Activated CD8-positive, alpha-beta memory T cell treated with anti-CD3 and anti-CD28 coated beads, Interleukin-2, amount 50 U/mL, for 24 hours (primary cell): ENCODE measurements around the gene TRPM4.
"Not testable (repeated sequence)": the region's sequence is repeated elsewhere in the genome, so short reads cannot be mapped to it uniquely, and the experiment has no call there.

Source experiments
- DNase-seq: peaks from one replicate; pipeline ENCODE4 v3.0.0-alpha.2; 2020; ENCODE audit errors: extremely low read depth

TRPM4 gene

DNA sequence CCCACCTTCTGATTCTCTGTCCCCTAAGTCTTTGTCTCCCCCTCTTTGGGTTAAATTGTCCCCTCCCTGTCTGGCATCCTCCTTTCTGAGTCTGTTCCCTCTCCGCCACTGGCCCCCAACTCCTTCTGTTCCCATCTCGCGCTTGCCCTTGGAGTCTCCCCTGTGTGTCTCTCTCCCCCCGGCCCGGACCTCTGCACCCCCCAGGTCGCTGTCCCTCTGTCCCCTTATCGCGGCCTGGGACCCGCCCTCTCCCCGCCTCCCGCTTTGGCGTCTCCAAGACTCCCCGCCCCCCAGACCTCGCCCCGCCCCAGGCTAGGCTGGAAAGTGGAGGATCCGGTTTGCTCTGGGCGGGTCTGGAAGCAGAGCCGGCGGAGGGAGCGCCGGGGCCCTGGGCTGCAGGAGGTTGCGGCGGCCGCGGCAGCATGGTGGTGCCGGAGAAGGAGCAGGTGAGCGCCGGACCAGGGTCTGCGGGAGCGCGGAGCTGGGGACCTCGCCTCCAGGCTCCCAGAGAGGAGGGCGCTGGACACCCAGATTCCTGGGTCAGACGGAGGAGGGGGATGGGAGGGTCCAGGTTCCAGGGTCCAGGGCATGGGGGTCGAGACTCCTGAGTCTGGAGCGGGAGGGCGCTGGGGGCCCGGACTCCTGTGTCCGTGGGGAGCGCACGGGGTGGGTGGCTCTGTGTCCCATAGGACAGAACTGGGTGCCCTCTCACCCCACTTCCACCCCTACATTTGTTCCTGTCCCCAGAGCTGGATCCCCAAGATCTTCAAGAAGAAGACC, at the start of gene TRPM4:
Gene TRPM4 (plus strand): TSS at position 348 of the 780 bp plus-strand sequence. CDS start 75 bp downstream, at position 423.
- no peak for DNase-seq

GRCh38 chr19:49109051-49109450, 48.5 kb upstream of the TRPM4 start:
- no peak for DNase-seq

- no peak for DNase-seq
These were observed 47.9 kb upstream of the TRPM4 start for GRCh38 chr19:49109569-49110233.

DNA sequence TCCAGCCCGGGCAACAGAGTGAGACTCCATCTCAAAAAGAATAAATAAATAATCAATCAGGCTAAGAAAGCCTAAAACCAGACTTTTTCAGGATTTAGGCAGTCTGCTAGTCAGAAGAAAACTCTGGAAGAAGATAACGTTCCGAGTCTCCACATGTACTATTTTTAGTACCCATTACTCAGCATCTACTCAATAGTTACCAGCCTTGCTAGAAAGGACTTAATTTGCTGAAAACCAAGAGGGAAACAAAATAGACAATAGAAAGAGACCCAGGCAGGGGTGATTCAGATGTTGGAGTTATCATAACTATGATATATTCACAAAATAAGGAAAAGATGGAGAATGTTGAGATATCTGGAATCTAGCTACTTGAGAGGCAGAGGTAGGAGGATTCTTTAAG, 47.0 kb upstream of the TRPM4 start:
- no peak for DNase-seq

GRCh38 chr19:49111218-49111998, 46.2 kb upstream of the TRPM4 start:
- DNase-seq: no peak

DNA sequence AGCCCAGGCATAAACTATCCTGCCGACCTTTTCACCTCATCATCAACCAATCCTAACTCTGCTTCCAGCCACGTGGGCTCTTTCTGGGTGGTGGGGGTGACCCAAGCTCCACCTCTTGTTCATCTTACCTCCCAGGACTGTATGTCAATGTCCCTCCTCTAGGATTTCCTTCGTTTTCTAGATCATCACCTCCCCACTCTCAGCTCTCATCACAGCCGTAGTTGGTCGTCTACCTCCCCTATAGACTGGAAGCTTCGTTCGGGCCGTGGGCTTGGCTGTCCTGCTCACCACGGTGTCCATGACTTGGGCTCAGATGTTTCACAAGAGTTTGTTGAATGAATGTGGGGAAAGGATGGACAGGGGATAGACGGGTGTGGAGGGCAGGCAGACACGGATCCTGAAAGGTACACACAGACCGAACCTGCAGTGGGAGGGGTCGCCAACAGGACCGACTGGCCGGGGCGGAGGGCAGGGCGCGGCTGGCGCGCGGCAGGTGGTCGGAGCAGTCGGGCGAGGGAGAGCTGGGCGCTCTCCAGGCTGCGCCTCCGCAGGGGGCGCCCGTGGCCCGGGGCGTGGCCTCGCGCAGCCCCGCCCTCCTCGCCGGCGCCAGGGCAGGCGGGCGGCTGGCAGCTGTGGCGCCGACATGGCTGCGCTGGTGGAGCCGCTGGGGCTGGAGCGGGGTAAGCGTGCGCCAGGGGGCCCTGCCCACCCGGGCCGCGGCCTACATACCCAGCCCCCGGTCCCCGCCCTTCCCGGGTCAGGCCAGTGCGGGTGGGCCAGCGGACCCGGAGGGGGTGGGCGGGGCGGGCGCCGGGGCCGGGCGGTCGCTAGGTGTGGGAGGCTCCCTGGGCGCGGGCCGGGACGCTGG, 43.6 kb upstream of the TRPM4 start, which contains the start of gene LIN7B:
Gene LIN7B (plus strand): TSS at position 609 of the 868 bp plus-strand sequence. CDS start 35 bp downstream, at position 644.
- DNase-seq: no peak

DNA sequence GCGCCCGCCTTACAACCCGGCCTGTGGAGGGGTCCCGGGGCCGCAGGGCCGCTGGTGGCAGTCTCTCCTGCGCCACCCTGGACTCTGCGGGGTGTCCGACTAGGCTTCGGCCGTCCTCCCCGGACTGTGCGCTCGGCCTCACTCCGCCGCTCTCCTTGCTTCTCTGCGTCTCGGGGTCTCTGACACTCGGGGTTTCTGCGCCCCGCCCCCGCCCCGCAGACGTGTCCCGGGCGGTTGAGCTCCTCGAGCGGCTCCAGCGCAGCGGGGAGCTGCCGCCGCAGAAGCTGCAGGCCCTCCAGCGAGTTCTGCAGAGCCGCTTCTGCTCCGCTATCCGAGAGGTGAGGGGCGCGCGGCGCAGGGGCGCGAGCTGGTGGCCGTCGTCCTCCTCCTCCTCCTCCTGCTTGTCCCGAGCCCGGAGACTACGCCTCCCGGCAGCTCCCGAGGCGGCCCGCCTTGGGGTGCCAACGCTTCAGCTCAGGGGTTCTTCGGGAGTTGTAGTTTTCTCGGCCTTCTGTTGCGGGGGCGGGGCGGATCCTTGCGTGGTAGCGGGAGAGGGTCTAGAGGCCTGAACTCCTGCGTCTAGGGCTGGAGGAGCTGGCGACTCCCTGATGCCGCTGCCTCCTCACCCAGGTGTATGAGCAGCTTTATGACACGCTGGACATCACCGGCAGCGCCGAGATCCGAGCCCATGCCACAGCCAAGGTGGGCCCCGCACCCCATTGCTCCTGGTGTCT, 42.8 kb upstream of the TRPM4 start:
- no peak for DNase-seq

DNA sequence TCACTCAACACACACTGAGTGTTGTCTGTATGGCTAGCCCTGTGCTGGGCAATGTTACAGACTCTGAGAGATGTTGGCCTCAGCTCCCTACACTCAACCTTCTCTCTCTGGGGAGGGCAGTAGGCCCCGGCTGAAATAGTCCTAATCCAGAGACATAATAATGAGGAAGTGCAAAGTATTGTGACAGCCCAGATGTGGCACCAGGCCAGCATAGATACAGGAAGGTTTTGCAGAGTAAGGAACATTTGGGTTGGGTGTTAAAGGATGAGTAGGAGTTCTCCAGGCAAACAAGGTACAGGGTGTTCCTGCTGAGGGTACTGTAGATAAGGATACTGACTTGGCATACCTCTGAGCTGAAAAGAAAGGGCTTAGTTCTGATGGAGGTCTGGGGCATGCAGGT, 41.0 kb upstream of the TRPM4 start:
- DNase-seq: no peak

DNA sequence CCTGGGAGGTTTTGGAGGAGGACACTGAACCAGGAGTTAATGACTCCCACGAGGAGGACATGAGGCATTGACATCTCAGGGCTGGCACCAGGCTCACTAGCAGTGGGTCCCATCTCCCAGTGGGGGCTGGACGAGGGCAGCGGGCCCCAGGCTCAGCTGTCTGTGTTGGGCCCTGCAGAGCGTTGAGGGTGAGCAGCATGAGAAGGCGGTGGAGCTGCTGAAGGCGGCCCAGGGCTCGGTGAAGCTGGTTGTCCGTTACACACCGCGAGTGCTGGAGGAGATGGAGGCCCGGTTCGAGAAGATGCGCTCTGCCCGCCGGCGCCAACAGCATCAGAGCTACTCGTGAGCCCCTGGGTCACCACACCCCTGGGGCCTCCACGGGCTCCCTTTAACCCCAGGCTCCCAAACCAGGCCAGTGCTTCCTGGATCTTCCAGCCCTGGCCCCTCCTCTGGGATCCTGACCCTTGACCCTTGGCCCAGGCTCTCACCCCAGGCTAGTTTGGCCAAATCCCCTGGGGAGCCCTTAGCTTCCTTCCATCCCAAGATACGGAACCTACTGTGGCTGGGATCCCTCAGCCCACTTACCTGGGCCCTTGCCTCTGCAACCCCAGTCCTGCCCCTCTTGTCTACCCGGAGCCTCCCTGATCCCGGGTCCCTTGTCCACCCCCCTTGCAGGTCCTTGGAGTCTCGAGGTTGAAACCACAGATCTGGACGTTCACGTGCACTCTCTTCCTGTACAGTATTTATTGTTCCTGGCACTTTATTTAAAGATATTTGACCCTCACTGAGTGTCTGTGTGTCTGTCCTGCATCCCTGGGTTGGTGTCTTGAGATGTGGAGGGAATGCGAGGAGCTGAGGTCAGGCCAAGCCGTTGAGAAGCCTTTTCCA, 39.7 kb upstream of the TRPM4 start:
- no peak for DNase-seq

- peak; percentile 78 for DNase-seq
These were observed 38.8 kb upstream of the TRPM4 start, which contains the start of gene C19orf73 for GRCh38 chr19:49118565-49119410. Gene C19orf73, minus strand, starts transcription at chr19:49119143. Its CDS starts 121 bp downstream, at chr19:49119022.

DNA sequence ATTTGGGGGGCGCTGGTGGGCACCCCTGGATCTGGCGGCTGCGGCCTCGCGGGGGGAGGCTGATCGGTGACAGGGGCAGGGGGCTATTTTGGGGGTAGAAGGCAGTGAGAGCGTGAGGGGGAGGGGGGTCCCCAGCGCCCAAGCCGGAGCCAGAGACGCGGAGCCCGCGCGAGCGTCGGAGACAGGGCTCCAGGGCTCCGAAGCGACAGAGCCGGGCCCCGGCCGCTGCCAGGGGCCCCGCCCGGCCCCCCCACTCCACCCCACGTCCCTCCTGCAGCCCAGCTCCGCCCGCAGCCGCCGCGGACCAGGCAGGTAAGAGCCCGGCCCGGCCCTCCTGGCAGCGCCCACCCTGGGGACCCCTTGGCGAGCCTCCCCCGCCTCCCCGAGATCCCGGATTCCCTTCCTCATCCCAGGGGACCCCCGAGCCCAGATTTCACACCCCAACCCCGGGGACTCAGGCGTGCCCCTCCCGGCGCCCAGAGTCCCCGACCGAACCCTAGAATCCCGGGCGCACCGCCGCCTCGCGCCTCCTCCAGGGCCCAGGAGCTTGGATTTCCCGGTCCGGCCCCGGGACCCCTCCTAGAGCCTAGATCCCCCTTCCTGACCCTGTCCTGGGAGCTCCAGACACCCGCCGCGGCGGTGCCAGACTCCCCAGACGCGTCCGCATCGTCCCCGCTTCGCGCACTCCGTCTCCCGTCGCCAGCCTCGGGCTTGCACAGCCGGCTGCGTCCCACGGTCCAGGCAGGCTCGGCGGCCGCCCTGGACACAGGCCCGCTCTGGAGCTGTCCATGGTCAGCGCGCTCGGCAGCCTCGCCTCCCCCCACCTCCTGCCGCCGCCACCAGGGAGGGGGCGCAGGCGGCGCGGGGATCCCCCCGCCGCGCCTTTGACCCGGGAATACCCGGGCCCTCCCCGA, 37.9 kb upstream of the TRPM4 start, which contains the start of gene PPFIA3:
Gene PPFIA3 (plus strand): TSS at position 134 of the 914 bp plus-strand sequence. CDS start 8,330 bp downstream, outside the sequence.
- no peak for DNase-seq

DNA sequence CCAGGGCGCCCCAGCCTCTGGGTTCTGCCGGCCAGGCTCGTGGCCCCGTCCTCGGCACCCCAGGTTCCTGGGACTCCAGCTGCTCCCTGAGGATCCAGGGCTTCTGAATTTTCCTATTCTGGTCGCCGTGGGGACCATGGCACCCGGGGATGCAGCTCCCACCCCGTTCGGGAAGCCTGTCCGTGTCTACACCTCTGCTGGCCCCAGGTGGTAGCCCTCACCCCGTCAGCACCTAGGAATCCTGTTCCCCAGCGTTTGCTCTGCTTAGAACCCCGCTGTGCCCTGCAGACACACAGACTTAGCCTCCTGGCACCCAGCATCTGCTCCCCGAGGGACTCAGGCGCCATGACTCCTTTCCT, 37.3 kb upstream of the TRPM4 start:
- DNase-seq: no peak

- no peak for DNase-seq
These were observed 36.7 kb upstream of the TRPM4 start for GRCh38 chr19:49120868-49121267.

GRCh38 chr19:49121841-49122240, 35.8 kb upstream of the TRPM4 start:
- DNase-seq: not testable (repeated sequence)

DNA sequence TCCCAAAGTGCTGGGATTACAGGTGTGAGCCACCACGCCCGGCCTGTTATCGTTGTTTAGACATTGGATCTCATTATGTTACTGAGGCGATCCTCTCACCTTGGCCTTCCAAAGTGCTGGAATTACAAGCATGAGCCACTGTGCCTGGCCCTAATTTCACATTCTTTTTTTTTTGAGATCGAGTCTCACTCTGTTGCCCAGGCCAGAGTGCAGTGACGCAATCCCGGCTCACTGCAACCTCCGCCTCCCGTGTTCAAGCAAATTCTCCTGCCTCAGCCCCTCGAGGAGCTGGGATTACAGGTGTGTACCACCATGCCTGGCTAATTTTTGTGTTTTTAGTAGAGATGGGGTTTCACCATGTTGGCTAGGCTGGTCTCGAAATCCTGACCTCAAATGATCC, 34.3 kb upstream of the TRPM4 start:
- DNase-seq: not testable (repeated sequence)

GRCh38 chr19:49125025-49125731, 32.4 kb upstream of the TRPM4 start:
- no peak for DNase-seq

- DNase-seq: no peak
These were observed 31.0 kb upstream of the TRPM4 start for GRCh38 chr19:49126575-49126974.
